BE2C (cell line): ENCODE results near the gene CD247.

Experiments used
- DNase-seq: peaks from one replicate; pipeline ENCODE4 v3.0.0-alpha.2; 2020
- H3K27me3 ChIP-seq: fragments of 250-450 bp; sonication (Bioruptor Pico); 2 replicates; pipeline ENCODE4 v1.5.1; 2020; ENCODE audit warnings: mild to moderate bottlenecking
- H3K36me3 ChIP-seq: fragments of 250-450 bp; sonication (Bioruptor Pico); 2 replicates; pipeline ENCODE4 v1.5.1; 2020; ENCODE audit warnings: mild to moderate bottlenecking
- H3K4me1 ChIP-seq: fragments of 250-450 bp; sonication (Bioruptor Pico); 2 replicates; pipeline ENCODE4 v1.5.1; 2020
- H3K4me3 ChIP-seq: 2 replicates; pipeline ENCODE4 v1.5.1; 2011; ENCODE audit warnings: low read depth, low read length
- H3K9me3 ChIP-seq: fragments of 250-450 bp; sonication (Bioruptor Pico); 2 replicates; pipeline ENCODE4 v1.5.1; 2020
- CTCF ChIP-seq: IDR thresholded peaks from 2 replicates; pipeline ENCODE4 v1.5.1; 2012; ENCODE audit warnings: mild to moderate bottlenecking, low read depth, low read length

The CD247 gene

DNA sequence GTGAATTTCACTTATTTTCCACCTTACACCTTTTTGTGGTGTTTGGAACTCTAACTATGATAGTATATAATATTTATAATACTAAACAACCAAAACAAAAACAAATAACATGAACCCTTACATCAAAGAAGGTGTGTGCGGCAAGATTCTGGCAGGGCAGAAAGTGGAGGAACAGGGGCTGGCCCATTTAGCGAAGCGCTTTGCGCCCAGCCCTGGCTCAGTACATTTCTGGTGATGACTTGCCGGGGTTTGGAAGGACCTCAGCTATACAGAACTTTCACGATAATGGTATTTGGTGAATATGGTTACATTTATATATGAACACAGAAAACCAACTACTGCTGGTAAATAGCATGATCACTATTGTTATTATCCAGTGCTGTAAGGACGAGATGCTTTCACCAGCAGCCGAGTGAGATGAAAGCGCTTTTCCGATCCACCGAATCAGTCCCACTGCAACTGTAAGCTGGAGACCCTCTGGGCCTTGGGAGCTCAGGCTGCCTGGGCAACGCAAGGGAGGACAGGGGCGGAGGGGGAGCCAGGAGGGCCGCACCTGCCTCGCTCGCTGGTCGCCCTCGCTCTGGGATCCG lies 63.9 kb downstream of the CD247 start:
- Histone ChIP-seq H3K4me3 (peak overlapping the region; percentile 81), H3K27me3 (no peaks in the 10 kb centered on the region), H3K36me3 (no peaks in the 10 kb centered on the region), H3K9me3 (no peaks in the 10 kb centered on the region), H3K4me1 (no peaks in the 10 kb centered on the region)
- TF ChIP-seq CTCF: no peak
- DNase-seq: no peak

- Histone ChIP-seq H3K4me3 (no peak overlapping the region), H3K36me3 (no peaks in the 10 kb centered on the region), H3K27me3 (no peaks in the 10 kb centered on the region), H3K4me1 (no peaks in the 10 kb centered on the region), H3K9me3 (no peaks in the 10 kb centered on the region)
- no peak for TF ChIP-seq CTCF
- DNase-seq: no peak
Measured at GRCh38 chr1:167453123-167453522, 65.2 kb downstream of the CD247 start.

DNA sequence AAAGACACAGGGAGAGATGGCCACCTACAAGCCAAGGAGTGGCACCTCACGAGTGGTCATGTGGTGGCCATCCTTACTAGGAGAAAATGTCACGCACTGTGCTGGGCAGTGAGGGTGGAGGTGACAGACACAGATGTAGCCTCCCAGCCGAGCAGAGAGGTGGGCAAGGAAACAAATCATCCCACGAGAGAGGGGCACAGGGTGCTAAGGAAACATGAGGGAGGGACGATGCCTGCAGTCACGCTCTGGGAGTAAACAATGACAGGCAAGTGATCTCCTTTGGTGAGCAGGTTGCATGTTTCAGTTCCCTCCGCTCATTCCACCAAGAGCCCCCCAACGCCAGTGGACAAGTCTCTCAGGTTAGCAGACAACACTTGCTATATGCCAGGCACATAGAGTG lies 65.8 kb downstream of the CD247 start:
- Histone ChIP-seq H3K36me3 (no peaks in the 10 kb centered on the region), H3K27me3 (no peaks in the 10 kb centered on the region), H3K4me1 (no peaks in the 10 kb centered on the region), H3K9me3 (no peaks in the 10 kb centered on the region), H3K4me3 (no peak overlapping the region)
- TF ChIP-seq CTCF: no peak
- no peak for DNase-seq

- Histone ChIP-seq H3K27me3 (no peaks in the 10 kb centered on the region), H3K4me3 (no peak overlapping the region), H3K4me1 (no peaks in the 10 kb centered on the region), H3K36me3 (no peaks in the 10 kb centered on the region), H3K9me3 (no peaks in the 10 kb centered on the region)
- no peak for DNase-seq
- no peak for TF ChIP-seq CTCF
Measured at GRCh38 chr1:167450843-167451242, 67.5 kb downstream of the CD247 start.

DNA sequence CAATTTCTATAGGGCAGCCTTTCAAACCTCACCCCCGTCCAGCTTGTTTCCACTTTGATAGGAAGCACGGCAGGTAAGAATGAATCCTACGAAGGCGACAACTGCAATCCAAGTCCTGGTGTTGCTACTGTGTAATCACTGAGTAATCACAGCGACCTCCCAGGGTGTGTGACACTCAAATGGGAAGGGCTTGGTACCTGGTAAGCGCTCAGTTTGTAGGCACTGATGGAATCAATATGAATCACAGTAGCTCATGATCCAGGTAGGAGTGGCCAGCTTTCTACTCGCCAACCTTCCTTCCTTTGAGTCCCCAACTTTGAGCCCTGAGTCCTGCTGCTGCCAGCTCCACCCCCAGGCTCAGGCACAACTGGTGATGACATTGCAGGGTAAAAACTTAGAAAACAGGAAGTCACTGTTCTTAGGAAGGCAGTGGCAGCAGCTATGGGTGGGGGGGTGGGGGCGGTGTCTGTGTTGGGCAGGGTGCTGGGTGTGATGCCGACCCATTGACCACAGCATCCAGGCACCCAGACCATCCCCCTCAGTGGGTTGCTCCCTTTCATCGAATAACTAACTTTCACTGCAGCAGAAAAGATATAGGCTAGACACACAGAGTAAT lies 70.7 kb downstream of the CD247 start:
- H3K27me3 ChIP-seq: no peaks in the 10 kb centered on the region
- no peaks in the 10 kb centered on the region for H3K36me3 ChIP-seq
- no peaks in the 10 kb centered on the region for H3K4me1 ChIP-seq
- no peak for DNase-seq
- H3K4me3 ChIP-seq: no peak overlapping the region
- H3K9me3 ChIP-seq: no peaks in the 10 kb centered on the region
- TF ChIP-seq CTCF: no peak

DNA sequence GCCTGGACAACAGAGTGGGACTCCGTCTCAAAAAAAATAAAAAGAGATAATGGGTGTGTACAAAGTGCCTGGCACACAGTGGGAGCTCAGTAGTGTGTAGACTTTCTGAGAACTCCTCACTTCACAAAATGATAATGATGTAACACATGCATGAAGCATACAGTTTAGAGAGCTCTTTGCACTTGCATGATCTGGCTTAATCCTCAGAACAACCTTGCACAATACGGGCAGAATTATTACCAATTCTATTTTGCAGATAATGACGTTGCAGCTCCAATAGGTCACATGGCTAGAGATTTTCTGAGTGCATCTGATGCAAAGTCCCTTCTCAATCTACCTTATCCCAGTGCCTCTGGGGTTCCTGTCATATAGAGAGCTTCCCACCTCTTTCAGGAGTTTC lies 71.4 kb downstream of the CD247 start:
- H3K4me1 ChIP-seq: no peaks in the 10 kb centered on the region

More for the DNA sequence above, 71.4 kb downstream of the CD247 start:
- H3K27me3 ChIP-seq: no peaks in the 10 kb centered on the region
- H3K9me3 ChIP-seq: no peaks in the 10 kb centered on the region
- no peak for TF ChIP-seq CTCF
- H3K36me3 ChIP-seq: no peaks in the 10 kb centered on the region
- no peak overlapping the region for H3K4me3 ChIP-seq
- no peak for DNase-seq
